GM20000 (cell line): ENCODE results near the gene LARGE1.

Experiments
- DNase-seq: peaks from one replicate; pipeline ENCODE4 v3.0.0; 2012; ENCODE audit warnings: low spot score
- CTCF ChIP-seq: IDR thresholded peaks from 2 replicates; pipeline ENCODE4 v1.5.1; 2012; ENCODE audit warnings: mild to moderate bottlenecking, control low read depth; ENCODE audit errors: extremely low read depth, missing control alignments

The LARGE1 gene

GRCh38 chr22:33887173-33887572 lies 33.1 kb downstream of the LARGE1 start:
- no peak for DNase-seq

GRCh38 chr22:33886696-33887095 lies 33.6 kb downstream of the LARGE1 start:
- DNase-seq: no peak
- TF ChIP-seq CTCF: no peak

More at GRCh38 chr22:33887173-33887572, 33.1 kb downstream of the LARGE1 start:
- no peak for TF ChIP-seq CTCF

- no peak for DNase-seq
- no peak for TF ChIP-seq CTCF
These were observed 35.4 kb downstream of the LARGE1 start for GRCh38 chr22:33884829-33885228.

GRCh38 chr22:33883961-33884808 lies 36.1 kb downstream of the LARGE1 start:
- no peak for TF ChIP-seq CTCF
- DNase-seq: no peak

- TF ChIP-seq CTCF: no peak
- no peak for DNase-seq
These were observed 36.7 kb downstream of the LARGE1 start for GRCh38 chr22:33883561-33883960.

- no peak for DNase-seq
- TF ChIP-seq CTCF: no peak
These were observed 37.3 kb downstream of the LARGE1 start for GRCh38 chr22:33882991-33883390.

- no peak for DNase-seq
- no peak for TF ChIP-seq CTCF
These were observed 39.3 kb downstream of the LARGE1 start for GRCh38 chr22:33880986-33881385.
